GM19193 (cell line): ENCODE data around the gene OSBPL5.

Source experiments
- POLR2A ChIP-seq: IDR thresholded peaks from 4 replicates; pipeline ENCODE4 v1.6.1; 2011; ENCODE audit not compliant: insufficient read depth, insufficient read length; ENCODE audit errors: extremely low read depth

The OSBPL5 gene

DNA sequence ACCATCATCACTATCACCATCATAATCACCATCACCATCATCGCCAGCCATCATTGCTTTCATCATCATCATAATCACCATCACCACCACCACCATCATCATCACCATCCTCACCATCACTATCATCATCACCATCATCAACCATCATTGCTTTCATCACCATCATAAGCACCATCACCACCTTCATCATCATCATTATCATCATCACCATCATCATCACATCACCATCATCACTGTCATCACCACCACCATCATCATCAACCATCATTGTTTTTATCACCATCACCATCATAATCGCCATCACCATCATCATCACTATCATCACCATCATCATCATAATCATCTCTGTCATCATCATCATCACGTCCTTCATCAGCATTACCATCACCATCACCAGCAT lies 9.3 kb upstream of the OSBPL5 start:
- TF ChIP-seq POLR2A, result no peak

DNA sequence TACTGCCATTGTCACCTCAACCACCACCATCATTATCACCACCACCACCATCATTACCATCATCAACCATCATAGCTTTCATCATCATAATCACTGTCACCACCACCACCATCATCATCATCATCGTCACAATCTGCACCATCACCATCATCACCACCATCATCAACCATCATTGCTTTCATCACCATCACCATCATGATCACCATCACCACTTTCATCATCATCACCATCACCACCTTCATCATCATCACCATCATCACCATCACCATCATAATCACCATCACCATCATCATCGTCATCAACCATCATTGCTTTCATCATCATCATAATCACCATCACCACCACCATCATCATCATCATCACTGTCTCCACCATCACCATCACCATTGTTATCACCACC lies 8.7 kb upstream of the OSBPL5 start:
- TF ChIP-seq POLR2A, result no peak

- TF ChIP-seq POLR2A, result no peak
Observed at GRCh38 chr11:3171931-3172560, 6.9 kb upstream of the OSBPL5 start.

DNA sequence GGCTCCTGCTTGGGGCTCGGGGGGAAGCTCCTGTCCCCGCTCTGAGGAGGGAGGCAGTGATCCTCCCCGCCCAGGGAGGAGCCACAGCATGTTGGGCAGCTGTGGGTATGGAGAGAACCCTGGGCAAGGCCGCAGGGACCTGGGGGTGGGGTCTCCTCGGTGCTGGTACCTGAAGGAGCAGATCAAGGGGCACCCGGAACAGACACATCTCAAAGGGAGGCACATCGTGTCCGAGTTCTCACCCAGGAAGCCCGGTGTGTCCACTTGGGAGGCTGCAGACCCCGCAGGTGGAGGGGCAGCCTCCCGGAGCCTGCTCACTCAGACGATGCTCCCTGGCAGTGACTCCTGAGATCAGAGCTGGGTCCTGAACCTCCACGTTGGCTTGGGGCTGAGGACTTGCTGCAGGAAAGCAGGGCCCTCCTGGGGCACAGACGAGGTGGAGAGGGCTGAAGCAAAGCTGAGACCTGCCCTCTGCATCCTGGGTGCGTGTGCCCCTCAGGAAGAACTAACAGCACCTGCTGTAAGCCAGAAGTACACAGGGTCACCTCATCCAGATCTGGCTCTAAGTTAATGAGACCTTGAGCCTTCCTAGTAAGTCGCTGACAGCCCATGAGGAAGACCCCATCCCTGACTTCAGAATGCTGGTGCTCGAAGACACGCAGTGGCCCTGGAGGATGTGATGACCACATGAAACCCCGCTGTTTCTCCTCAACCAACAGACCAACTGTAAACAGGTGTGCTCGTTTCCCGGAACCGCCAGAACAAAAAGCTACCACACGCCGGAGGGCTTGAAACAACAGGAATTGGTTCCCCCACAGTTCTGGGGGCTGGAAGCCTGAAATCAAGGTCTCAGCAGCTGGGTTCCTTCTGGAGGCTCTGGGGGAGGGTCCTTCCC lies 5.9 kb upstream of the OSBPL5 start:
- no peak for TF ChIP-seq POLR2A

GRCh38 chr11:3170044-3170755 lies 5.1 kb upstream of the OSBPL5 start:
- TF ChIP-seq POLR2A, result no peak

- no peak for TF ChIP-seq POLR2A
Observed at GRCh38 chr11:3169255-3170043, 4.3 kb upstream of the OSBPL5 start.

DNA sequence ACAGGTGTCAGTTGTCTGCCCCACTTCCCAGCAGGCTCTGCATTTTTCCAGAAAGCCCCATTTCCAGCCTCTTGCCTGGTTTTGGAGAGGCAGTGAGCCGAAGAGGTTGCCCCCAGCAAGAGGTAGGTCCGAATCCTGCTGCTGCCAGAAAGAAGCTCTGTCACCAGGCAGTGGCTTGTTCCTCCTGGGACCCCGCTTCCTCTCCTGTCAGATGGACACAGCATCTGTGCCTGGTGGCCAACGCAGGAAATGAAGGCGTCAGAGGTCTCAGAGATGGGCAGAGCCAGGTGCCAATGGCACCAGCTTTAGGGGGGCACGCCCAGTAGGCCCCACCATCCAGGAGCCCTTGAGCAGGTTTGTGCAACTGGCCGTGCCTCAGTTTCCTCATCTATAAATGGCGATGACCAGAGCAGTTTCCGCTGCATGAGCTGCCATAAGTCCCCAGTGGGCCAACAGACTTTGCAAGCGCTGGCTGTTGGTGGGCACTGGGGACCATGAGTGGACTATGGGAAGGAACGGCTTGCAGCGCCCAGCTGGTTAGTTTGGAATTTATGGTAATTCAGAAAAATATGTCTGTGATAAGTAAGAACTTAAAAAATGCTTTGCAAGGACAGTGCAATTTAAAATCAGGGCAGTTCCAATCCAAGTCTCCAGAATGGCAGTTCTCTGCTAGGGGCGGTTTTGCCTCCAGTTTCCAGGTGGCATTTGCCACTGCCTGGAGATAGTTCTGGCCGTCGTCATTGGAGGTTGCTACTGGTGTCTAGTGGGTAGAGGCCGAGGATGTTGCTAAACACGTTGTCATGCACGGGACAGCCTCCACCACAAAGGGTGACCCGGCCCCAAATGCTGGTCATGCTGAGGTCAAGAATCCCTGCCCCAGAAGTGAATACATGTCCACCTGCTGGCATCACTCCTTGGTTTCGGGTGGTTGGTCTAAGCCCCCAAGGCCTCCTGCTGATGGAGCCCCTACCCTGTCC lies 2.3 kb upstream of the OSBPL5 start:
- no peak for TF ChIP-seq POLR2A

DNA sequence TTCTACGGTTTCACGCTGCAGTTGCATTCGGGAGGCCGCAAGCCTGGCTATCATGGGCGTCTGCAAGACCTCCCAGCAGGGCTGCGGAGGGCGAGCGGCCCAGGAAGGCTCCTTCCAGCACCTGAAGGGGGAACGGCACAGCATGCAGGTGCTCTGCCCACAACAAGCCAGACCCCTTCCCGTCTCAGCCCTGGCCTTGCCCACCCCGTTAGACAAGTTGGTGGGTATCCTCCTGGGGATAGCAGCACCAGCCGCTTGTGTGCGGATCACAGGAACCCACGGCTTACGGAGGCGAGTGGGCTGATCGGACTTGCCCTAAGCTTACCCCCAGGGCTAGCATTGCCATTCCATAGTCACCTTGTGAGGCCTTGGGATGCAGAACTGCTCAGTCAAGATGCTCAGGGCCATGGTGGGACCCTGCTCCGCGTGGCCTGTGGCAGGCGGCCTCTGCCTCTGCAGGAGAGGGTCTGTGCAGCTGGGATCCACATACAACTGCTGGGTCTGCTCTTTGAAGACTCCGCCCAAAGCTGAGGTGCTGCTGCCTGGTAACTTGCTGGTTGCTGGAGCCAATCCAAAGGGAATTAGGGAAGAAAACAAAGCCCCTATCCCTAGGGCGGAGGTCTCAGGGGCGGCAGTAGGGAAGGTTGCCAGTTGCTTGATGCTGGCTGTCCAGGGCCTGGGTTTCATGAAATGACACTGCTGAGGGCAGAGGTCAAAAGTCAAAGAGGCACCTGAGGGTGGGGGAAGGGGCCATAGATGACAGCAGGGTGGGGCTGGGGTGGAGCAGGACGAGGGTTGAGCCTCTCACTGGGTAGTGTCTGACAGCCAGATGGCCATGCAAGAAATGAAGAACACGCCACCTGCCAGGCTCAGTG lies 1.4 kb upstream of the OSBPL5 start:
- TF ChIP-seq POLR2A, result no peak

GRCh38 chr11:3165916-3166267 lies 782 bp upstream of the OSBPL5 start:
- no peak for TF ChIP-seq POLR2A

GRCh38 chr11:3164552-3165151 lies 458 bp downstream of the OSBPL5 start:
- TF ChIP-seq POLR2A, result no peak

DNA sequence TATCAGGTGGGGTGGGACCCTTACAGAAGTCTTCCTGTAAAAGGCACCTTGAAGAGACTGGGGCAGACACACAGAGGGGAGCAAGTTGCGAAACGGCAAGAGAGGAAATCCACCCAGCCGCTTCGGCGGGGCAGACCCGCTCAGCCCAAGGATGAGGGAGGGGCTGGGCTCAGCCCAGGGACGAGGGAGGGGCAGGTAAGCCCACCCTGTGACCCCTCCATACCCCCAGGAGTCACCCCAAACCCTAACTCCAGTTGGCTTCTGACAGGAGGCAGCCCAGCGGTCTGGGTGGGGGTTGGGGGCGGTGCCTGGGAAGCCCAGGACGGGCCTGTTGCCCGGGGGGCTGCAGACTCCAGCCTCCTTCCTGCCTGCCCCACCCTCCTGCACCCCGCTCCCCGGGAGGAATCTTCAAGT lies 965 bp downstream of the OSBPL5 start:
- TF ChIP-seq POLR2A, result no peak

DNA sequence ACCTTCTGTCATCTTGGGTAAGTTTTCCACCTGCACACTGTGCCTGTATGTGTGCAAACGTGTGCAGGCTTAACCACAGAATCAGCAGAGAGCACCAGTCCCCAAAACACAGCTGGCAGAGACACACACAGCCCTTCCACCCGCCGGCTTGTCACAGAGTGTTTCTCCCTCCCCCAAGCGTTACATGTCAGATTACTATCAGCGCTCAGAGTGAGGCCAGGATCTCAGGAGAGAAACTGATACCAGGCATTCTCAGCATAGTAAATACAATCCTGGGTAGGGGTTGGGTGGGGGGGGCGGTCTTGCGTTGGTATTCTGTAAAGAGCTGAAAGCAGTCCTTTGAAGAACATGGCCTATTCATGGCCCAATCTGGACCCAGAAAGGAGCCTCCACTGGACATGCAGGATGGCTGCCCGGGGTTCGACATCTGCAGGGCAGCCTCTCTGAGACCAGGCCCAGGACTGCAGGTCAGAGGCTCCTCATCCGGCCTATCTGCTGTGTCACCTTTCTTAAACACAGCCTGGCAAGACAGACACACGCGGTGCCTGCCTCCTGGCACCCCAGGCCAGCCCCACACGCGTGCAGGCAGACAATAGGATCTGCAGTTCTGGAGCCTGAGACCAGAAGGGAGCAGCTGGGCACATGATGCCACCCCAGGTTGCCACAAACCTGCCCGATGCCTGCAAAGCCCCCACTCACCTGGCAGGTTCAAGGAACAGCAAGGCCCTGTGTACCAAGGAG lies 1.7 kb downstream of the OSBPL5 start:
- no peak for TF ChIP-seq POLR2A
